GM20000 (cell line): ENCODE data around the gene WDR48.

Experiments
- DNase-seq: peaks from one replicate; pipeline ENCODE4 v3.0.0; 2012; ENCODE audit warnings: low spot score
- CTCF ChIP-seq: IDR thresholded peaks from 2 replicates; pipeline ENCODE4 v1.5.1; 2012; ENCODE audit warnings: mild to moderate bottlenecking, control low read depth; ENCODE audit errors: extremely low read depth, missing control alignments

Gene WDR48

GRCh38 chr3:39021029-39021428 lies 30.8 kb upstream of the WDR48 start:
- no peak for DNase-seq
- TF ChIP-seq CTCF: no peak

GRCh38 chr3:39021465-39022285 lies 30.1 kb upstream of the WDR48 start:
- no peak for TF ChIP-seq CTCF
- no peak for DNase-seq

GRCh38 chr3:39022286-39022630 lies 29.6 kb upstream of the WDR48 start:
- no peak for DNase-seq
- TF ChIP-seq CTCF: no peak

GRCh38 chr3:39024497-39024896 lies 27.3 kb upstream of the WDR48 start:
- DNase-seq: no peak
- TF ChIP-seq CTCF: no peak

- TF ChIP-seq CTCF: no peak
- DNase-seq: no peak
These were observed 26.4 kb upstream of the WDR48 start for GRCh38 chr3:39025222-39025970.

- no peak for TF ChIP-seq CTCF
- no peak for DNase-seq
These were observed 23.3 kb upstream of the WDR48 start for GRCh38 chr3:39028546-39028945.

GRCh38 chr3:39029556-39029955 lies 22.3 kb upstream of the WDR48 start:
- DNase-seq: no peak
- no peak for TF ChIP-seq CTCF
